ENCODE results near the gene FBXL19. TPM values are rescaled to one million over a fixed set of nuclear protein-coding genes. Genes with fewer than 3 reads are reported as not detected.

Gene FBXL19
- total RNA-seq, 1 experiment from 2014 or later = 89.8 TPM

DNA sequence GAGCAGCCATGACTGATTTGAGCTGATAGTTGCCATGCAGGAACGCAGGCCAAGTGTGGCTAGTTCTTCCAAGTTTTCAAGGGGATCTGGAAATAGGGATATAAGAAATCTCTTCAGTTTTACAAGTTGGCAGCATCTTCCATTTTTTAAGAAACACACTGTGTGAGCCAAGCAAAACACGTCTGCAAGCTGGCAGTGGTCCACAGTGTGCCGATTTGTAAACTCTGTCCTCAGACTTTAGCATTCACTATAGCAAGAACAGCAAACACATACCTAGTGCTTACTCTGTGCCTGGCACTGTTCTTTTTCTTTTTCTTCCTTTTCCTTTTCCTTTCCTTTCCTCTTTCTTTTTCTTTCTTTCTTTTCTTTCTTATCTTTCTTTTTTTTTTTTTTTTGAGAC lies 28.4 kb downstream of the FBXL19 start:
- Histone ChIP-seq H3K27me3 (ENCODE audit: control insufficient read depth, insufficient read depth, low read length) (no peaks in the 10 kb centered on the region), H3K36me3 (replicated peaks; ENCODE audit: control insufficient read depth, insufficient read depth, low read length) (no peaks in the 10 kb centered on the region; the same call in none of the 2 replicates), H3K4me3 (ENCODE audit: insufficient read depth, low read depth, low read length) (no peak overlapping the region)
- DNase-seq = no peak

GRCh38 chr16:30953111-30953510 lies 29.7 kb downstream of the FBXL19 start:
- Histone ChIP-seq H3K36me3 (replicated peaks; ENCODE audit: control insufficient read depth, insufficient read depth, low read length) (no peaks in the 10 kb centered on the region), H3K27me3 (ENCODE audit: control insufficient read depth, insufficient read depth, low read length) (no peaks in the 10 kb centered on the region)
- no peak for DNase-seq

DNA sequence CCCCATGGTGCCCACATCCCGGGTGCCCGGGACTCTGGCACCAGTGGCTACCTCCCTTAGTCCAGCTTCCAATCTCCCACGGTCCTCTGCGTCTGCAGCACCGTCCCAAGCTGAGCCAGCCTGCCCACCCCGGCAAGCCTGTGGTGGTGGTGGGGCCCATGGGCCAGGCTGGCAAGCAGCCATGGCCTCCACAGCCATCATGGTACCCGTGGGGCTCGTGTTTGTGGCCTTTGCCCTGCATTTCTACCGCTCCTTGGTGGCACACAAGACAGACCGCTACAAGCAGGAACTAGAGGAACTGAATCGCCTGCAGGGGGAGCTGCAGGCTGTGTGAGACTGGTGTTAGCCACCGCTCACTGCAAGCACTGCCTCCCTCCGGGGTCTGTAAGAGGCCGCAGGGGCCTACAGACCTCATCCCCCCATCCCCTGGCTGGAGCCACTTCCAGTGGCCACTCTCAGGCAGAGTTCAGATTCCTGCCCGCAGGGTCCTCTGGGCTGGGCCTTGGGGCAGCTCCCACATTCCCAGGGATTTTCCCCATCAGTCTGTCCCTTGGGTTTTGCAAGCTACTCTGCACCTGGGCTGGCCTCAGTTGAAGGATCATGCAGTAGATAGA lies 30.2 kb downstream of the FBXL19 start:
- H3K4me3 ChIP-seq (ENCODE audit: insufficient read depth, low read depth, low read length) = no peak overlapping the region
- no peaks in the 10 kb centered on the region for H3K27me3 ChIP-seq (ENCODE audit: control insufficient read depth, insufficient read depth, low read length)
- peak; percentile 90 for DNase-seq
- H3K36me3 ChIP-seq (replicated peaks; ENCODE audit: control insufficient read depth, insufficient read depth, low read length) = no peaks in the 10 kb centered on the region

More at GRCh38 chr16:30953111-30953510, 29.7 kb downstream of the FBXL19 start:
- no peak overlapping the region for H3K4me3 ChIP-seq (ENCODE audit: insufficient read depth, low read depth, low read length)

GRCh38 chr16:30954993-30955392 lies 31.6 kb downstream of the FBXL19 start:
- DNase-seq = no peak
- no peak overlapping the region for H3K4me3 ChIP-seq (ENCODE audit: insufficient read depth, low read depth, low read length)
- H3K36me3 ChIP-seq (replicated peaks; ENCODE audit: control insufficient read depth, insufficient read depth, low read length) = peaks cover 12% of the 10 kb centered on the region
- no peaks in the 10 kb centered on the region for H3K27me3 ChIP-seq (ENCODE audit: control insufficient read depth, insufficient read depth, low read length)

GRCh38 chr16:30956601-30957455 lies 33.5 kb downstream of the FBXL19 start:
- peaks cover 24% of the 10 kb centered on the region for H3K36me3 ChIP-seq (replicated peaks; ENCODE audit: control insufficient read depth, insufficient read depth, low read length)
- no peaks in the 10 kb centered on the region for H3K27me3 ChIP-seq (ENCODE audit: control insufficient read depth, insufficient read depth, low read length)
- peak; percentile 97 for DNase-seq
- peak overlapping the region; percentile 84 for H3K4me3 ChIP-seq (ENCODE audit: insufficient read depth, low read depth, low read length)

GRCh38 chr16:30957456-30958174 lies 34.2 kb downstream of the FBXL19 start, which contains the start of gene SETD1A:
SETD1A (plus strand) TSS chr16:30957754; CDS start chr16:30958732, 978 bp downstream.
- Histone ChIP-seq H3K4me3 (ENCODE audit: insufficient read depth, low read depth, low read length) (peak within 1 kb of the TSS; percentile 84), H3K36me3 (replicated peaks; ENCODE audit: control insufficient read depth, insufficient read depth, low read length) (peaks cover 27% of the 10 kb centered on the region), H3K27me3 (ENCODE audit: control insufficient read depth, insufficient read depth, low read length) (no peaks in the 10 kb centered on the region)
- peak; percentile 98 for DNase-seq

DNA sequence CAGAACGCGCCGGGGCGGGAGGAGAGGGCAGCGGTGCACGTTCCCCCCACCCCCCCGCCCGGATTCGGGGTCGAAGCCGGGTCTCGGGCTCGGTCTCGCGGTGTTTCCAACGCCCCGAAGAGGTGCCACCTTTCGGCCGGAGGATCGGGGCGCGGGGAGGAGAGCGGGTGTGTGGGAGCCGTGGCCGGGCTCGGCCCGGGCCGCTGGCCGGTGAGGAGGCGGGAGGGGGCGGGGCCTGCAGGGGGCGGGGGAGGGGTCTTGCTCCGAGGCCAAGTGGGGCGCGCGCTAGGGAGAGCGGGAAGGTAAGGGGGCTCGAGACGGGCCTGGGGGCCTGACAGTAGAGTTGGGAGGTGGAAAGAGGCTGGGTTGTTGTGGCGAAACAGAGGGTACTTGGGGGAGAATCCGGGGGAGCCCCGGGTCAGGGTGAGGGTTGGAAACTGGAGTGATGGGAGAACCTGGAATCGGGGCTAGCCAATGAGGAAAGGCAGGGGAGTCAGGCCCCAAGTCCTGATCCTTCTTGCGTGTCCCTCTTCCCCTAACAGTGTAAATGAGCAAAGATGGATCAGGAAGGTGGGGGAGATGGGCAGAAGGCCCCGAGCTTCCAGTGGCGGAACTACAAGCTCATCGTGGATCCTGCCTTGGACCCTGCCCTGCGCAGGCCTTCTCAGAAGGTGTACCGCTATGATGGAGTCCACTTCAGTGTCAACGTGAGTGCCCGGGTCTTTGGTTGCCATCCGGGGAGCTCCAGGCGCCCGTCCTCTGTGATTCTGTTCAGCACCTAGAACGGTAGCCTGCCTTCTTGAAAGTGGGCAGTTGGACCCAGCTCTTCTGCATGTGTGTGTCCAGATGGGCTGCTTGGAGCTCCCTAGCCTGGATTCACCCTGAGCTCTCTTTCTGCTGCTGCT lies 35.1 kb downstream of the FBXL19 start:
- H3K4me3 ChIP-seq (ENCODE audit: insufficient read depth, low read depth, low read length) = peak overlapping the region; percentile 84
- no peaks in the 10 kb centered on the region for H3K27me3 ChIP-seq (ENCODE audit: control insufficient read depth, insufficient read depth, low read length)
- H3K36me3 ChIP-seq (replicated peaks; ENCODE audit: control insufficient read depth, insufficient read depth, low read length) = peaks cover 32% of the 10 kb centered on the region
- peak; percentile 98 for DNase-seq

- H3K36me3 ChIP-seq (replicated peaks; ENCODE audit: control insufficient read depth, insufficient read depth, low read length) = peaks cover 46% of the 10 kb centered on the region
- no peak for DNase-seq
- H3K27me3 ChIP-seq (ENCODE audit: control insufficient read depth, insufficient read depth, low read length) = no peaks in the 10 kb centered on the region
- no peak overlapping the region for H3K4me3 ChIP-seq (ENCODE audit: insufficient read depth, low read depth, low read length)
These were observed 38.0 kb downstream of the FBXL19 start for GRCh38 chr16:30961384-30961783.

GRCh38 chr16:30963925-30964511 lies 40.6 kb downstream of the FBXL19 start:
- Histone ChIP-seq H3K27me3 (ENCODE audit: control insufficient read depth, insufficient read depth, low read length) (no peaks in the 10 kb centered on the region), H3K36me3 (replicated peaks; ENCODE audit: control insufficient read depth, insufficient read depth, low read length) (peaks cover 54% of the 10 kb centered on the region), H3K4me3 (ENCODE audit: insufficient read depth, low read depth, low read length) (no peak overlapping the region)
- peak; percentile 38 for DNase-seq

DNA sequence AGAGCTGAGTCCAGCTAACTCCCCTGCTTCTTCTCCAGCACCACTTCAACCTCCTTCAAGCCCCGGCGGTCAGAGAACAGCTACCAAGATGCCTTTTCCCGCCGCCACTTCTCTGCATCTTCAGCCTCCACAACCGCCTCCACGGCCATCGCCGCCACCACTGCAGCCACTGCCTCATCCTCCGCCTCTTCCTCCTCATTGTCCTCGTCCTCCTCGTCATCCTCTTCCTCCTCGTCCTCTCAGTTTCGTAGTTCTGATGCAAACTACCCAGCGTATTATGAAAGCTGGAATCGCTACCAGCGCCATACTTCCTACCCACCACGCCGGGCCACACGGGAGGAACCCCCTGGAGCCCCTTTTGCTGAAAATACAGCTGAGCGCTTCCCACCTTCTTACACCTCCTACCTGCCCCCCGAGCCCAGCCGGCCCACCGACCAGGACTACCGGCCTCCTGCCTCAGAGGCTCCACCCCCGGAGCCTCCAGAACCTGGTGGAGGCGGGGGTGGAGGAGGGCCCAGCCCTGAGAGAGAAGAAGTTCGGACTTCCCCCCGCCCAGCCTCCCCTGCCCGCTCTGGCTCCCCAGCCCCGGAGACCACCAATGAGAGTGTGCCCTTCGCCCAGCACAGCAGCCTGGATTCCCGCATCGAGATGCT lies 41.3 kb downstream of the FBXL19 start:
- Histone ChIP-seq H3K36me3 (replicated peaks; ENCODE audit: control insufficient read depth, insufficient read depth, low read length) (peaks cover 55% of the 10 kb centered on the region), H3K4me3 (ENCODE audit: insufficient read depth, low read depth, low read length) (no peak overlapping the region), H3K27me3 (ENCODE audit: control insufficient read depth, insufficient read depth, low read length) (no peaks in the 10 kb centered on the region)
- DNase-seq = peak; percentile 60

GRCh38 chr16:30965436-30965835 lies 42.1 kb downstream of the FBXL19 start:
- no peak overlapping the region for H3K4me3 ChIP-seq (ENCODE audit: insufficient read depth, low read depth, low read length)
- peaks cover 50% of the 10 kb centered on the region for H3K36me3 ChIP-seq (replicated peaks; ENCODE audit: control insufficient read depth, insufficient read depth, low read length)
- H3K27me3 ChIP-seq (ENCODE audit: control insufficient read depth, insufficient read depth, low read length) = no peaks in the 10 kb centered on the region
- DNase-seq = peak; percentile 74

GRCh38 chr16:30966033-30966619 lies 42.8 kb downstream of the FBXL19 start:
- peaks cover 54% of the 10 kb centered on the region for H3K36me3 ChIP-seq (replicated peaks; ENCODE audit: control insufficient read depth, insufficient read depth, low read length)
- no peaks in the 10 kb centered on the region for H3K27me3 ChIP-seq (ENCODE audit: control insufficient read depth, insufficient read depth, low read length)
- H3K4me3 ChIP-seq (ENCODE audit: insufficient read depth, low read depth, low read length) = no peak overlapping the region
- no peak for DNase-seq

DNA sequence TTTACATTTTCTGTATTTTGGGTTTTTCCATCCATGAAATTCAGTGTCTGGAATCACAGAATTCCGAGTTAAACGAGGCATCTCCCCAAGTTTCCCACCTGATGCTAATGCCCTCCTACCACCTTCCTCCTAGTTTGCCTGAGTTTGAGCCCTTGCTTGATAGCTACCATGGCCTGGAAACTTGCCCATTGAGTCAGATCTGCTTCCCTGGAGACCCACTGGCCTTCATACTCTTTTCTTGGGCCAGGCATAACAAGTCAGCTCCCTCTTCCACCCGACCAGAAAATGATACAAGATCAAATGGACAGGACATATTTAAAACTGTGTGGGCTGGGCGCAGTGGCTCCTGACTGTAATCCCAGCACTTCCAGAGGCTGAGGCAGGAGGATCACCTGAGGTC lies 44.4 kb downstream of the FBXL19 start:
- H3K27me3 ChIP-seq (ENCODE audit: control insufficient read depth, insufficient read depth, low read length) = no peaks in the 10 kb centered on the region
- no peak for DNase-seq
- H3K4me3 ChIP-seq (ENCODE audit: insufficient read depth, low read depth, low read length) = no peak overlapping the region
- peaks cover 55% of the 10 kb centered on the region for H3K36me3 ChIP-seq (replicated peaks; ENCODE audit: control insufficient read depth, insufficient read depth, low read length)
